GM12875 (cell line): ENCODE data around the gene RDH12.

Experiments
- H3K4me3 ChIP-seq: one replicate; pipeline ENCODE4 v1.5.1; 2011; ENCODE audit warnings: low read depth, low read length, control low read depth
- TF ChIP-seq, protein P1 (sequence below): IDR thresholded peaks from 2 replicates; pipeline ENCODE4 v1.5.1; 2011; ENCODE audit warnings: low read depth, mild to moderate bottlenecking, control low read depth, inconsistent platforms, low read length, moderate library complexity, borderline replicate concordance; ENCODE audit not compliant: insufficient read depth

The RDH12 gene

DNA sequence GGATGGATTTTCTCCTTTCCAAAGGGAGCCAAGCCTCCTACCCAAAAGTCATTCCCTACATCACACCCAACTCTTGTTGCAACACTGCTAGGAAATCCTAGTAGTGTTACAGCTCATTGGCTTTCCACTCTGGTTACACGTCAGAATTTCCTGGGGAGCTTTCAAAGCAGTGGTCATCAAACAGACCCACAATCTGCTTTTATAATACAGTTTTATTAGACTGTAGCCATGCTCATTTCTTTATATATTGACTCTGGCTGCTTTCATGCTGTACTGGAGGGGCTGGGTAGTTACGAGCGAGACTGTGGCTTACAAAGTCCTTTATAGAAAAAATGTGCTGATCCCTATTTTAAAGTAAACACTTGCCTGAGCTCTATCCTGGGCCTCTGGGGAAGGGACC is 80.4 kb downstream of the RDH12 start:
- TF ChIP-seq, protein P1, sequence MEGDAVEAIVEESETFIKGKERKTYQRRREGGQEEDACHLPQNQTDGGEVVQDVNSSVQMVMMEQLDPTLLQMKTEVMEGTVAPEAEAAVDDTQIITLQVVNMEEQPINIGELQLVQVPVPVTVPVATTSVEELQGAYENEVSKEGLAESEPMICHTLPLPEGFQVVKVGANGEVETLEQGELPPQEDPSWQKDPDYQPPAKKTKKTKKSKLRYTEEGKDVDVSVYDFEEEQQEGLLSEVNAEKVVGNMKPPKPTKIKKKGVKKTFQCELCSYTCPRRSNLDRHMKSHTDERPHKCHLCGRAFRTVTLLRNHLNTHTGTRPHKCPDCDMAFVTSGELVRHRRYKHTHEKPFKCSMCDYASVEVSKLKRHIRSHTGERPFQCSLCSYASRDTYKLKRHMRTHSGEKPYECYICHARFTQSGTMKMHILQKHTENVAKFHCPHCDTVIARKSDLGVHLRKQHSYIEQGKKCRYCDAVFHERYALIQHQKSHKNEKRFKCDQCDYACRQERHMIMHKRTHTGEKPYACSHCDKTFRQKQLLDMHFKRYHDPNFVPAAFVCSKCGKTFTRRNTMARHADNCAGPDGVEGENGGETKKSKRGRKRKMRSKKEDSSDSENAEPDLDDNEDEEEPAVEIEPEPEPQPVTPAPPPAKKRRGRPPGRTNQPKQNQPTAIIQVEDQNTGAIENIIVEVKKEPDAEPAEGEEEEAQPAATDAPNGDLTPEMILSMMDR, result no peak
- H3K4me3 ChIP-seq, result no peak overlapping the region
